NCI-H2227 (cell line): ENCODE data around the gene LNX1.
"Not testable (repeated sequence)": the region's sequence is repeated elsewhere in the genome, so short reads cannot be mapped to it uniquely, and the experiment has no call there.

Experiments
- DNase-seq: peaks from one replicate; lab custom pipeline; 2025; ENCODE audit not compliant: unreplicated experiment; lab: John Stamatoyannopoulos, UW

Gene LNX1

GRCh38 chr4:53476232-53477037 is 114.9 kb downstream of the LNX1 start:
- no peak for DNase-seq

GRCh38 chr4:53466576-53466975 is 124.7 kb downstream of the LNX1 start:
- DNase-seq: not testable (repeated sequence)

- DNase-seq: no peak
Observed at GRCh38 chr4:53465891-53466290, 125.4 kb downstream of the LNX1 start.

GRCh38 chr4:53465281-53465680 is 126.0 kb downstream of the LNX1 start:
- DNase-seq: no peak

- DNase-seq: no peak
Observed at GRCh38 chr4:53463340-53463739, 127.9 kb downstream of the LNX1 start.

- DNase-seq: no peak
Observed at GRCh38 chr4:53461244-53461643, 130.0 kb downstream of the LNX1 start.

GRCh38 chr4:53459548-53459947 is 131.7 kb downstream of the LNX1 start:
- no peak for DNase-seq

- no peak for DNase-seq
Observed at GRCh38 chr4:53456178-53456577, 135.1 kb downstream of the LNX1 start.

GRCh38 chr4:53455766-53456165 is 135.5 kb downstream of the LNX1 start:
- no peak for DNase-seq

- DNase-seq: no peak
Observed at GRCh38 chr4:53453385-53453784, 137.9 kb downstream of the LNX1 start.

- no peak for DNase-seq
Observed at GRCh38 chr4:53450773-53451172, 140.5 kb downstream of the LNX1 start.

GRCh38 chr4:53444954-53445353 is 146.3 kb downstream of the LNX1 start:
- DNase-seq: no peak

GRCh38 chr4:53441564-53441963 is 149.7 kb downstream of the LNX1 start:
- DNase-seq: no peak

GRCh38 chr4:53436251-53436650 is 155.0 kb downstream of the LNX1 start:
- DNase-seq: no peak

GRCh38 chr4:53432528-53433424 is 158.5 kb downstream of the LNX1 start:
- no peak for DNase-seq

- DNase-seq: no peak
Observed at GRCh38 chr4:53431052-53431451, 160.2 kb downstream of the LNX1 start.

GRCh38 chr4:53427366-53427765 is 163.9 kb downstream of the LNX1 start:
- DNase-seq: no peak

- no peak for DNase-seq
Observed at GRCh38 chr4:53424280-53424679, 167.0 kb downstream of the LNX1 start.

- no peak for DNase-seq
Observed at GRCh38 chr4:53422367-53422766, 168.9 kb downstream of the LNX1 start.

- no peak for DNase-seq
Observed at GRCh38 chr4:53421791-53422190, 169.5 kb downstream of the LNX1 start.

GRCh38 chr4:53419208-53419607 is 172.1 kb downstream of the LNX1 start:
- no peak for DNase-seq

GRCh38 chr4:53409479-53409878 is 181.8 kb downstream of the LNX1 start:
- DNase-seq: not testable (repeated sequence)
